HEK293T (cell line): ENCODE data around the gene TRPM8.

Experiments used
- BHLHE40 ChIP-seq: fragments of 450-650 bp; IDR thresholded peaks from 2 replicates; pipeline ENCODE4 v1.6.1; 2016; ENCODE audit warnings: mild to moderate bottlenecking, moderate library complexity, borderline replicate concordance
- CTBP1 ChIP-seq: fragments of 450-650 bp; IDR thresholded peaks from 2 replicates; pipeline ENCODE4 v1.6.1; 2016; ENCODE audit warnings: borderline replicate concordance
- PKNOX1 ChIP-seq: fragments of 450-650 bp; IDR thresholded peaks from 2 replicates; pipeline ENCODE4 v1.6.1; 2016

GRCh38 chr2:233967164-233967563 lies 50.0 kb downstream of the TRPM8 start:
- no peak for TF ChIP-seq BHLHE40
- TF ChIP-seq PKNOX1 = no peak
- no peak for TF ChIP-seq CTBP1
